Thoracic aorta (tissue), 2 donors: ENCODE data around the gene REV3L. TPM values are rescaled to one million over a fixed set of nuclear protein-coding genes. Genes with fewer than 3 reads are reported as not detected.

Experiments used
- ATAC-seq: fragments of 150-250 bp; one replicate; pipeline ENCODE4 v1.8.0; 2017; ENCODE audit warnings: low read depth; ENCODE audit not compliant: insufficient number of reproducible peaks, low FRiP score
- DNase-seq: peaks from one replicate; pipeline ENCODE4 v3.0.0-alpha.2; 2020; ENCODE audit warnings: low spot score
- H3K27ac ChIP-seq, 2 donors: fragments of 200-600 bp; sonication (generic); 1 replicate in 1 of 2; 2 replicates in 1 of 2; pipeline ENCODE4 v1.5.1; 2016; ENCODE audit warnings: mild to moderate bottlenecking in 2 of 2, moderate library complexity in 2 of 2
- H3K27me3 ChIP-seq: fragments of 200-600 bp; sonication (generic); replicated peaks from 2 replicates; pipeline ENCODE4 v1.6.0; 2016; ENCODE audit warnings: mild to moderate bottlenecking; ENCODE audit not compliant: insufficient read depth
- H3K36me3 ChIP-seq: fragments of 200-600 bp; sonication (generic); one replicate; pipeline ENCODE4 v1.5.1; 2016
- H3K4me1 ChIP-seq, 2 donors: fragments of 200-600 bp; sonication (generic); 1 replicate in 1 of 2; 2 replicates in 1 of 2; pipeline versions ENCODE4 v1.5.1 to v1.6.0; 2016; ENCODE audit warnings: low read depth in 2 of 2, mild to moderate bottlenecking in 1 of 2; ENCODE audit not compliant: control insufficient read depth in 1 of 2
- H3K4me3 ChIP-seq: fragments of 200-600 bp; sonication (generic); 2 replicates; pipeline ENCODE4 v1.5.1; 2016; ENCODE audit warnings: mild to moderate bottlenecking
- H3K9me3 ChIP-seq: fragments of 200-600 bp; sonication (generic); 2 replicates; pipeline ENCODE4 v1.5.1; 2016
- CTCF ChIP-seq: fragments of 200-600 bp; sonication (generic); IDR thresholded peaks from one replicate; pipeline ENCODE4 v1.5.1; 2019; ENCODE audit warnings: antibody characterized with exemption
- total RNA-seq, 2 donors: library from RNA; depleted of rRNA; stranded (reverse); fragments of >200 nt; gene quantifications; one replicate each; pipeline versions ENCODE4 v1.1.0 to v1.2.3, GENCODE V29; 2016

REV3L gene
- total RNA-seq, 2 donors from 2014 or later = 25.6 to 59.8 TPM

GRCh38 chr6:111367393-111368088, 115.5 kb downstream of the REV3L start:
- Histone ChIP-seq H3K9me3 (no peaks in the 10 kb centered on the region), H3K27ac (peak overlapping the region; percentile 39 to 47), H3K27me3 (no peaks in the 10 kb centered on the region), H3K4me1 (peaks cover 10 to 22% of the 10 kb centered on the region in 2 donors), H3K4me3 (no peak overlapping the region), H3K36me3 (no peaks in the 10 kb centered on the region)
- TF ChIP-seq CTCF = no peak
- DNase-seq (no peak), ATAC-seq (no peak)

GRCh38 chr6:111361648-111362047, 121.4 kb downstream of the REV3L start:
- no peak for ATAC-seq
- TF ChIP-seq CTCF = peak; percentile 45
- Histone ChIP-seq H3K4me1 (no peaks in the 10 kb centered on the region), H3K36me3 (no peaks in the 10 kb centered on the region), H3K27ac (no peak overlapping the region), H3K4me3 (no peak overlapping the region), H3K27me3 (no peaks in the 10 kb centered on the region), H3K9me3 (no peaks in the 10 kb centered on the region)
- DNase-seq = no peak

- H3K4me3 ChIP-seq = no peak overlapping the region
- no peak overlapping the region for H3K27ac ChIP-seq
- no peaks in the 10 kb centered on the region for H3K27me3 ChIP-seq
- no peak for DNase-seq
- H3K36me3 ChIP-seq = no peaks in the 10 kb centered on the region
- ATAC-seq = no peak
- no peak for TF ChIP-seq CTCF
- no peaks in the 10 kb centered on the region for H3K9me3 ChIP-seq
- H3K4me1 ChIP-seq = peaks cover 8 to 14% of the 10 kb centered on the region in 2 donors
Measured at GRCh38 chr6:111358454-111358853, 124.6 kb downstream of the REV3L start.

GRCh38 chr6:111357705-111358104, 125.3 kb downstream of the REV3L start:
- H3K27me3 ChIP-seq = no peaks in the 10 kb centered on the region
- peaks cover 8 to 14% of the 10 kb centered on the region in 2 donors for H3K4me1 ChIP-seq
- no peak overlapping the region for H3K27ac ChIP-seq
- H3K9me3 ChIP-seq = no peaks in the 10 kb centered on the region
- DNase-seq = no peak
- peaks cover 3% of the 10 kb centered on the region for H3K36me3 ChIP-seq
- ATAC-seq = no peak
- no peak for TF ChIP-seq CTCF
- H3K4me3 ChIP-seq = no peak overlapping the region

GRCh38 chr6:111356551-111356950, 126.5 kb downstream of the REV3L start:
- H3K9me3 ChIP-seq = no peaks in the 10 kb centered on the region
- peaks cover 8 to 14% of the 10 kb centered on the region in 2 donors for H3K4me1 ChIP-seq
- ATAC-seq (no peak), DNase-seq (no peak)
- H3K36me3 ChIP-seq = peaks cover 8% of the 10 kb centered on the region
- H3K27ac ChIP-seq = no peak overlapping the region
- H3K27me3 ChIP-seq = no peaks in the 10 kb centered on the region
- no peak for TF ChIP-seq CTCF
- no peak overlapping the region for H3K4me3 ChIP-seq
